Natural killer cell (primary cell): ENCODE results near the gene LDB2. TPM values are rescaled to one million over a fixed set of nuclear protein-coding genes. Genes with fewer than 3 reads are reported as not detected.

Source experiments
- ATAC-seq, 3 donors: fragments of 150-1000 bp in 2 of 3; fragments of 200-7000 bp in 1 of 3; cut with Tn5 transposase; 1 replicate in 1 of 3; 2 replicates in 2 of 3; pipeline ENCODE4 v1.10.0; 2021; ENCODE audit warnings: mild to moderate bottlenecking in 2 of 3, moderate library complexity in 2 of 3
- DNase-seq, 2 donors: peaks; one replicate each; pipeline versions ENCODE4 v3.0.0 to v3.0.0-alpha.2; 2013 to 2021; ENCODE audit warnings: mixed read lengths in 1 of 2
- H3K27ac ChIP-seq: one replicate; pipeline ENCODE4 v1.5.1; 2013; ENCODE audit warnings: mild to moderate bottlenecking, low read length
- H3K27me3 ChIP-seq: one replicate; pipeline ENCODE4 v1.6.1; 2013; ENCODE audit warnings: low read length; ENCODE audit not compliant: control insufficient read depth, insufficient read depth
- H3K36me3 ChIP-seq: one replicate; pipeline ENCODE4 v1.6.1; 2013; ENCODE audit warnings: low read length; ENCODE audit not compliant: control insufficient read depth, insufficient read depth
- H3K4me1 ChIP-seq: one replicate; pipeline ENCODE4 v1.6.1; 2013; ENCODE audit warnings: low read length; ENCODE audit not compliant: control insufficient read depth, insufficient read depth
- H3K4me3 ChIP-seq: one replicate; pipeline ENCODE4 v1.5.1; 2013; ENCODE audit warnings: low read length
- H3K9me3 ChIP-seq: one replicate; pipeline ENCODE4 v1.6.1; 2013; ENCODE audit warnings: low read length; ENCODE audit not compliant: control insufficient read depth, insufficient read depth
- H3K27ac Mint-ChIP-seq, 2 donors: one replicate each; pipeline ENCODE4 v1.8.0; 2022; ENCODE audit warnings: mild to moderate bottlenecking in 2 of 2, mixed read lengths in 2 of 2, moderate library complexity in 1 of 2
- H3K27me3 Mint-ChIP-seq, 2 donors: one replicate each; pipeline ENCODE4 v1.8.0; 2022; ENCODE audit warnings: low read depth in 2 of 2, mixed read lengths in 2 of 2
- H3K36me3 Mint-ChIP-seq: one replicate; pipeline ENCODE4 v1.8.0; 2022; ENCODE audit warnings: mixed read lengths
- H3K4me1 Mint-ChIP-seq, 2 donors: one replicate each; pipeline ENCODE4 v1.8.0; 2022; ENCODE audit warnings: mixed read lengths in 2 of 2
- H3K4me3 Mint-ChIP-seq: one replicate; pipeline ENCODE4 v1.8.0; 2022; ENCODE audit warnings: mild to moderate bottlenecking, moderate library complexity, mixed read lengths
- H3K9me3 Mint-ChIP-seq, 2 donors: one replicate each; pipeline ENCODE4 v1.8.0; 2022; ENCODE audit warnings: mixed read lengths in 2 of 2
- CTCF ChIP-seq: fragments of 200-600 bp; IDR thresholded peaks from one replicate; pipeline ENCODE4 v1.8.0; 2022; ENCODE audit warnings: antibody characterized with exemption
- WGBS: methylation state at CpG from one replicate; pipeline ENCODE4 v1.1.7; 2013; ENCODE audit warnings: missing lambda C conversion rate; ENCODE audit not compliant: insufficient coverage; 5-methylcytosine and 5-hydroxymethylcytosine counted together
- intact Hi-C: fragments of 100-400 bp; cut with micrococcal nuclease; formaldehyde crosslinking; loops from one replicate; pipeline ENCODE4 v1.14.2; 2022
- total RNA-seq, 4 donors: library from RNA; stranded (reverse); fragments of 120-200 nt in 1 of 4; gene quantifications; one replicate each; pipeline versions ENCODE4 v1.2.3 to v1.2.4, GENCODE V29; 2013 to 2022

Gene LDB2
- total RNA-seq, 3 donors from 2014 or later (not counting 1 experiment from before 2014, with no cell fraction given): 8.2 to 14.2 (median 13.6) TPM

GRCh38 chr4:16754104-16754503, 144.3 kb downstream of the LDB2 start:
- Mint-ChIP-seq H3K9me3 (no peaks in the 10 kb centered on the region), H3K27me3 (no peaks in the 10 kb centered on the region), H3K36me3 (no peaks in the 10 kb centered on the region), H3K4me3 (no peak overlapping the region), H3K4me1 (no peaks in the 10 kb centered on the region), H3K27ac (no peak overlapping the region)
- H3K9me3 ChIP-seq: no peaks in the 10 kb centered on the region
- no peaks in the 10 kb centered on the region for H3K4me1 ChIP-seq
- H3K27ac ChIP-seq: no peak overlapping the region
- 93% methylated on average over 2 of the region's 2 CpGs for WGBS
- intact Hi-C loops: no loop called here
- ATAC-seq (no peak), DNase-seq (no peak)
- H3K36me3 ChIP-seq: no peaks in the 10 kb centered on the region
- no peak overlapping the region for H3K4me3 ChIP-seq
- no peak for TF ChIP-seq CTCF
- H3K27me3 ChIP-seq: no peaks in the 10 kb centered on the region

GRCh38 chr4:16752150-16752549, 146.3 kb downstream of the LDB2 start:
- no peaks in the 10 kb centered on the region for H3K9me3 Mint-ChIP-seq
- no peaks in the 10 kb centered on the region for H3K27me3 ChIP-seq
- H3K36me3 Mint-ChIP-seq: no peaks in the 10 kb centered on the region
- H3K27me3 Mint-ChIP-seq: no peaks in the 10 kb centered on the region
- intact Hi-C loops: no loop called here
- TF ChIP-seq CTCF: no peak
- H3K27ac ChIP-seq: no peak overlapping the region
- no peaks in the 10 kb centered on the region for H3K9me3 ChIP-seq
- H3K4me1 Mint-ChIP-seq: no peaks in the 10 kb centered on the region
- H3K4me1 ChIP-seq: no peaks in the 10 kb centered on the region
- no peak for ATAC-seq
- DNase-seq: no peak
- no peak overlapping the region for H3K4me3 ChIP-seq
- no peak overlapping the region for H3K4me3 Mint-ChIP-seq
- H3K27ac Mint-ChIP-seq: no peak overlapping the region
- H3K36me3 ChIP-seq: no peaks in the 10 kb centered on the region

- no peak overlapping the region for H3K27ac ChIP-seq
- no peaks in the 10 kb centered on the region for H3K4me1 ChIP-seq
- Mint-ChIP-seq H3K4me1 (no peaks in the 10 kb centered on the region), H3K9me3 (no peaks in the 10 kb centered on the region), H3K4me3 (no peak overlapping the region), H3K27me3 (no peaks in the 10 kb centered on the region), H3K36me3 (no peaks in the 10 kb centered on the region), H3K27ac (no peak overlapping the region)
- no peak for ATAC-seq
- DNase-seq: no peak
- intact Hi-C loops: no loop called here
- H3K27me3 ChIP-seq: no peaks in the 10 kb centered on the region
- TF ChIP-seq CTCF: no peak
- H3K9me3 ChIP-seq: no peaks in the 10 kb centered on the region
- H3K36me3 ChIP-seq: no peaks in the 10 kb centered on the region
- H3K4me3 ChIP-seq: no peak overlapping the region
- WGBS: 79% methylated on average over 5 of the region's 8 CpGs
These were observed 147.4 kb downstream of the LDB2 start for GRCh38 chr4:16750882-16751642.

GRCh38 chr4:16750216-16750615, 148.2 kb downstream of the LDB2 start:
- TF ChIP-seq CTCF: no peak
- H3K27me3 ChIP-seq: no peaks in the 10 kb centered on the region
- no peaks in the 10 kb centered on the region for H3K36me3 Mint-ChIP-seq
- H3K27ac ChIP-seq: no peak overlapping the region
- 91% methylated on average over 2 of the region's 2 CpGs for WGBS
- no peaks in the 10 kb centered on the region for H3K27me3 Mint-ChIP-seq
- intact Hi-C loops: no loop called here
- DNase-seq (no peak), ATAC-seq (no peak)
- H3K4me3 Mint-ChIP-seq: no peak overlapping the region
- H3K4me3 ChIP-seq: no peak overlapping the region
- no peaks in the 10 kb centered on the region for H3K4me1 ChIP-seq
- no peaks in the 10 kb centered on the region for H3K4me1 Mint-ChIP-seq
- H3K36me3 ChIP-seq: no peaks in the 10 kb centered on the region
- H3K9me3 Mint-ChIP-seq: no peaks in the 10 kb centered on the region
- H3K9me3 ChIP-seq: no peaks in the 10 kb centered on the region
- no peak overlapping the region for H3K27ac Mint-ChIP-seq
